ENCODE data around the gene SEZ6. TPM values are rescaled to one million over a fixed set of nuclear protein-coding genes. Genes with fewer than 3 reads are reported as not detected.

Gene SEZ6
- total RNA-seq, 1 experiment from 2014 or later: 2.6 TPM

DNA sequence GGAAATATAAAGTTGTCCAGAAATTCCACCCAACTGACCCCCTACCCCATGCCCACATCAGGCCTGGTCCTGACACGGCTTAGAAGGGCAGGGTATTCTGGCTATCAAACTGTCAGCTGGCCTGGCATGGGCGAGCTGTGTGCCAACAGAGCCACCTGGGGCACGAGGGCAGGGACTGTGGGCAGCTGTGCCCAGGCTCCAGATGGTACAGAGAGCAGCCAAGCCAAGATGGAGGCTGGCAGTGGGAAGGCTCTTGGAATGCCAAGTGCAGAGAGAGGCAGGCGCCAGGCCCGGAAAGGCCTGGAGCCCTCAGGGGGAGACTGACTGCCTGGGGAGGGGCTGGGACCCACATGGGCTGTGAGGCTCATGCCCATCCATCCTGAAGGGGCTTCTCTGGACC, 30.2 kb downstream of the SEZ6 start:
- Histone ChIP-seq H3K36me3 (ENCODE audit: insufficient read depth, low read length, poor library complexity, severe bottlenecking) (no peaks in the 10 kb centered on the region), H3K9me3 (ENCODE audit: low read depth, low read length, poor library complexity, severe bottlenecking) (no peaks in the 10 kb centered on the region), H3K4me1 (ENCODE audit: insufficient read depth, low read length, poor library complexity, severe bottlenecking) (peaks cover 19% of the 10 kb centered on the region), H3K27me3 (replicated peaks; ENCODE audit: insufficient read depth, low read depth, low read length, poor library complexity) (no peaks in the 10 kb centered on the region), H3K27ac (ENCODE audit: low read depth, low read length, poor library complexity, severe bottlenecking) (no peak overlapping the region), H3K4me3 (ENCODE audit: low read depth, low read length, poor library complexity, severe bottlenecking) (no peak overlapping the region)
- CTCF ChIA-PET: no interaction called here
- no TSS peak for BruUV-seq (replicated peaks)
- TF ChIP-seq, protein P1, sequence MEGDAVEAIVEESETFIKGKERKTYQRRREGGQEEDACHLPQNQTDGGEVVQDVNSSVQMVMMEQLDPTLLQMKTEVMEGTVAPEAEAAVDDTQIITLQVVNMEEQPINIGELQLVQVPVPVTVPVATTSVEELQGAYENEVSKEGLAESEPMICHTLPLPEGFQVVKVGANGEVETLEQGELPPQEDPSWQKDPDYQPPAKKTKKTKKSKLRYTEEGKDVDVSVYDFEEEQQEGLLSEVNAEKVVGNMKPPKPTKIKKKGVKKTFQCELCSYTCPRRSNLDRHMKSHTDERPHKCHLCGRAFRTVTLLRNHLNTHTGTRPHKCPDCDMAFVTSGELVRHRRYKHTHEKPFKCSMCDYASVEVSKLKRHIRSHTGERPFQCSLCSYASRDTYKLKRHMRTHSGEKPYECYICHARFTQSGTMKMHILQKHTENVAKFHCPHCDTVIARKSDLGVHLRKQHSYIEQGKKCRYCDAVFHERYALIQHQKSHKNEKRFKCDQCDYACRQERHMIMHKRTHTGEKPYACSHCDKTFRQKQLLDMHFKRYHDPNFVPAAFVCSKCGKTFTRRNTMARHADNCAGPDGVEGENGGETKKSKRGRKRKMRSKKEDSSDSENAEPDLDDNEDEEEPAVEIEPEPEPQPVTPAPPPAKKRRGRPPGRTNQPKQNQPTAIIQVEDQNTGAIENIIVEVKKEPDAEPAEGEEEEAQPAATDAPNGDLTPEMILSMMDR (conservative IDR thresholded peaks at IDR 0.05; ENCODE audit: low read depth, low read length): no peak
- TF ChIP-seq EZH2 (IDR thresholded peaks at IDR 0.05; ENCODE audit: borderline replicate concordance, low read depth, low read length, poor library complexity, severe bottlenecking): no peak
- no peak for DNase-seq (ENCODE audit: low spot score)
- intact Hi-C loops (cut with micrococcal nuclease; ENCODE audit: unreplicated experiment): no loop called here
- POLR2A ChIA-PET (ENCODE audit: low non-redundant PET): no interaction called here

DNA sequence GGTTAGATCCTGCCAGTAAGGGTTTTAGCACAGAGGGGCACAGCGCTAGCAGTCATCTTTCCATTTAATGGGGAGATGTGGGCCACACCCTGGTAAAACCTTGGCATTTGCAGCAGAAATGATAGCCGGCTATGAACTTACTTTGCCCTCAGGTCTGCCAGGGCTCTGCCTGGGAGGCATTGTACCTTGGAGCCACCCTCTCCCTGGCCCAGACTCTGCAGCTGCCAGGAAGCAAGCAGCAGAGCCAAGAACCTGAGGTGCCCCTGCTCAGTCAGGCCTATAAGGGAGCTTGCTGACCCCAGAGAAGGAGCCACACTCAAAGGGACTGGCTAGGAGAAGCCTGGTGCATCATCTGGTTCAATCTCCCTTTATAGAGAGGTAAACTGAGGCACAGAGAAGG, 30.8 kb downstream of the SEZ6 start:
- H3K4me1 ChIP-seq (ENCODE audit: insufficient read depth, low read length, poor library complexity, severe bottlenecking): peaks cover 25% of the 10 kb centered on the region
- intact Hi-C loops (cut with micrococcal nuclease; ENCODE audit: unreplicated experiment): no loop called here
- no peak for TF ChIP-seq EZH2 (IDR thresholded peaks at IDR 0.05; ENCODE audit: borderline replicate concordance, low read depth, low read length, poor library complexity, severe bottlenecking)
- TF ChIP-seq, protein P1 (conservative IDR thresholded peaks at IDR 0.05; ENCODE audit: low read depth, low read length): no peak
- H3K9me3 ChIP-seq (ENCODE audit: low read depth, low read length, poor library complexity, severe bottlenecking): no peaks in the 10 kb centered on the region
- POLR2A ChIA-PET (ENCODE audit: low non-redundant PET): no interaction called here
- no peak overlapping the region for H3K27ac ChIP-seq (ENCODE audit: low read depth, low read length, poor library complexity, severe bottlenecking)
- DNase-seq (ENCODE audit: low spot score): no peak
- no peaks in the 10 kb centered on the region for H3K27me3 ChIP-seq (replicated peaks; ENCODE audit: insufficient read depth, low read depth, low read length, poor library complexity)
- no peaks in the 10 kb centered on the region for H3K36me3 ChIP-seq (ENCODE audit: insufficient read depth, low read length, poor library complexity, severe bottlenecking)
- CTCF ChIA-PET: no interaction called here
- no peak overlapping the region for H3K4me3 ChIP-seq (ENCODE audit: low read depth, low read length, poor library complexity, severe bottlenecking)
- no TSS peak for BruUV-seq (replicated peaks)

DNA sequence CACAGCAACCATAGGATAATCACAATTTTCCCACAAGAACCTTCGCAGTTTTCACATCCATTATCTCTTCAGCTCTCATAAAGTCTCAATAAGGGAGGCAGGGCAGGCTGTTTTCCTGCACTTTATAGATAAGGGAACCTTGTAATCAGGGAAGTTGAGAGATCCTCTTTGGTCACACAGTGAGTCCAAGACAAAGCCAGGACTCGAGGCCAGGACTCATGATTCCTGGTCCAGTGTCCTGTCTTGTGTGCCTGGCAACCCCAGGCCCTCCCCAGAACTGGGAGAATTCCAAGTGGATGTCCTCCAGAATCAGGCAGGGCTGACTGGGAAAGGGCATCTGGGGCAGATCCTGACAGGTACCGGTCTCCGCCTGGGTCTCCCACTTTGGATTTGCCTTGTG, 31.4 kb downstream of the SEZ6 start:
- ChIA-PET CTCF (no interaction called here), POLR2A (ENCODE audit: low non-redundant PET) (no interaction called here)
- intact Hi-C loops (cut with micrococcal nuclease; ENCODE audit: unreplicated experiment): no loop called here
- peaks cover 31% of the 10 kb centered on the region for H3K4me1 ChIP-seq (ENCODE audit: insufficient read depth, low read length, poor library complexity, severe bottlenecking)
- no peaks in the 10 kb centered on the region for H3K27me3 ChIP-seq (replicated peaks; ENCODE audit: insufficient read depth, low read depth, low read length, poor library complexity)
- DNase-seq (ENCODE audit: low spot score): no peak
- H3K9me3 ChIP-seq (ENCODE audit: low read depth, low read length, poor library complexity, severe bottlenecking): no peaks in the 10 kb centered on the region
- H3K4me3 ChIP-seq (ENCODE audit: low read depth, low read length, poor library complexity, severe bottlenecking): no peak overlapping the region
- H3K36me3 ChIP-seq (ENCODE audit: insufficient read depth, low read length, poor library complexity, severe bottlenecking): no peaks in the 10 kb centered on the region
- no peak for TF ChIP-seq EZH2 (IDR thresholded peaks at IDR 0.05; ENCODE audit: borderline replicate concordance, low read depth, low read length, poor library complexity, severe bottlenecking)
- TF ChIP-seq, protein P1 (conservative IDR thresholded peaks at IDR 0.05; ENCODE audit: low read depth, low read length): no peak
- no peak overlapping the region for H3K27ac ChIP-seq (ENCODE audit: low read depth, low read length, poor library complexity, severe bottlenecking)
- BruUV-seq (replicated peaks): no TSS peak
